ENCODE results near the gene LRRC4B.

LRRC4B gene

GRCh38 chr19:50522881-50523280 is 45.4 kb downstream of the LRRC4B start:
- no peak for DNase-seq (ENCODE audit: low read depth, low spot score)

GRCh38 chr19:50520822-50521465 is 47.3 kb downstream of the LRRC4B start:
- DNase-seq (ENCODE audit: low read depth, low spot score), result no peak

- DNase-seq (ENCODE audit: low read depth, low spot score), result no peak
Measured at GRCh38 chr19:50519006-50519575, 49.1 kb downstream of the LRRC4B start.

- DNase-seq (ENCODE audit: low read depth, low spot score), result no peak
Measured at GRCh38 chr19:50518091-50519005, 49.9 kb downstream of the LRRC4B start.

GRCh38 chr19:50517704-50518075 is 50.5 kb downstream of the LRRC4B start:
- no peak for DNase-seq (ENCODE audit: low read depth, low spot score)

- DNase-seq (ENCODE audit: low read depth, low spot score), result no peak
Measured at GRCh38 chr19:50516964-50517703, 51.1 kb downstream of the LRRC4B start.

- no peak for DNase-seq (ENCODE audit: low read depth, low spot score)
Measured at GRCh38 chr19:50516456-50516855, 51.8 kb downstream of the LRRC4B start.

- DNase-seq (ENCODE audit: low read depth, low spot score), result no peak
Measured at GRCh38 chr19:50515168-50515561, 53.1 kb downstream of the LRRC4B start.

- no peak for DNase-seq (ENCODE audit: low read depth, low spot score)
Measured at GRCh38 chr19:50514346-50515167, 53.7 kb downstream of the LRRC4B start.

- no peak for DNase-seq (ENCODE audit: low read depth, low spot score)
Measured at GRCh38 chr19:50513746-50514345, 54.4 kb downstream of the LRRC4B start, which contains the start of gene ASPDH. TSS of gene ASPDH (minus strand) at chr19:50513913. CDS start at chr19:50513823, 90 bp downstream.

- DNase-seq (ENCODE audit: low read depth, low spot score), result no peak
Measured at GRCh38 chr19:50512999-50513745, 55.1 kb downstream of the LRRC4B start.

- DNase-seq (ENCODE audit: low read depth, low spot score), result no peak
Measured at GRCh38 chr19:50512112-50512998, 55.9 kb downstream of the LRRC4B start.

GRCh38 chr19:50511069-50511822 is 57.0 kb downstream of the LRRC4B start, which contains the start of gene JOSD2:
TSS of gene JOSD2 (minus strand) at chr19:50511191. CDS start at chr19:50510431, 760 bp downstream.
- peak; percentile 97 for DNase-seq (ENCODE audit: low read depth, low spot score)

- DNase-seq (ENCODE audit: low read depth, low spot score), result no peak
Measured at GRCh38 chr19:50510700-50511068, 57.6 kb downstream of the LRRC4B start.

GRCh38 chr19:50510121-50510670 is 58.0 kb downstream of the LRRC4B start:
- DNase-seq (ENCODE audit: low read depth, low spot score), result no peak

- no peak for DNase-seq (ENCODE audit: low read depth, low spot score)
Measured at GRCh38 chr19:50509366-50509765, 58.9 kb downstream of the LRRC4B start.

GRCh38 chr19:50508843-50509190 is 59.4 kb downstream of the LRRC4B start:
- DNase-seq (ENCODE audit: low read depth, low spot score), result no peak

- DNase-seq (ENCODE audit: low read depth, low spot score), result no peak
Measured at GRCh38 chr19:50507376-50507775, 60.9 kb downstream of the LRRC4B start.

Measured in smooth muscle cell of the brain vasculature (primary cell).